Large intestine (tissue), 3 donors: ENCODE results near the gene JTB. TPM values are rescaled to one million over a fixed set of nuclear protein-coding genes. Genes with fewer than 3 reads are reported as not detected.

Experiments used
- DNase-seq, 2 donors: peaks; one replicate each; pipeline versions ENCODE4 v3.0.0 to v3.0.0-alpha.2; 2013
- H3K27ac ChIP-seq: one replicate; pipeline ENCODE4 v1.5.1; 2013; ENCODE audit warnings: low read length
- H3K27me3 ChIP-seq: 2 replicates; pipeline ENCODE4 v1.6.1; 2013; ENCODE audit warnings: low read length; ENCODE audit not compliant: control insufficient read depth, insufficient read depth
- H3K36me3 ChIP-seq: 2 replicates; pipeline ENCODE4 v1.6.1; 2013; ENCODE audit warnings: low read length; ENCODE audit not compliant: control insufficient read depth, insufficient read depth
- H3K4me1 ChIP-seq: one replicate; pipeline ENCODE4 v1.6.1; 2013; ENCODE audit warnings: low read length; ENCODE audit not compliant: control insufficient read depth, insufficient read depth
- H3K4me3 ChIP-seq: one replicate; pipeline ENCODE4 v1.5.1; 2013; ENCODE audit warnings: low read length
- H3K9me3 ChIP-seq: one replicate; pipeline ENCODE4 v1.6.1; 2013; ENCODE audit warnings: mild to moderate bottlenecking, low read depth, low read length, moderate library complexity; ENCODE audit not compliant: control insufficient read depth
- WGBS: methylation state at CpG from one replicate; pipeline ENCODE4 v1.1.5; 2013; ENCODE audit warnings: low lambda C conversion rate; ENCODE audit not compliant: insufficient coverage; 5-methylcytosine and 5-hydroxymethylcytosine counted together
- polyA plus RNA-seq: library from polyadenylated mRNA; unstranded; fragments of 120-200 nt; gene quantifications from one replicate; pipeline ENCODE4 v1.2.1, GENCODE V29; 2013

The JTB gene
- polyA plus RNA-seq, 1 donor, result 120 TPM

DNA sequence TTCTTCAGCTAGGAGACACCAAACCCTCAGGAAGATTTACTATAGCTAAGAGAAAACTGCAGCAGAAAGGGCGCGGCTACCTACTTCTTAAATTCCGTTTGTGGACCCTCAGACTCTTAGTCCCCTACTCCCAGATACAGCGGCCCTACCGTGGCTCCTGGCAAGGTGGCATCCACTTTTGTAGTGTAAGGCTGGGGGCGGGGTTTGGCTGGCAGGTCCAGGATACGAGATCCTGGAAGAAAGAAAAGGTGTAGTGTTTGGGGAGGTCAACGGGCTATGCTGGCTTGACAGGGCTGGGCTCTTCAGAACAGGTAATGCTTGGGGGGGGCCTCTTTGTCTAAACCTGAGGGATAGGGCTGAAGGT lies 9.5 kb downstream of the JTB start:
- Histone ChIP-seq H3K36me3 (peaks cover under 1% of the 10 kb centered on the region), H3K9me3 (no peaks in the 10 kb centered on the region), H3K27ac (peak overlapping the region; percentile 81), H3K4me3 (peak overlapping the region; percentile 54), H3K4me1 (no peaks in the 10 kb centered on the region), H3K27me3 (no peaks in the 10 kb centered on the region)
- no CpG with 5 or more reads among the region's 8 CpGs for WGBS
- DNase-seq, result no peak

DNA sequence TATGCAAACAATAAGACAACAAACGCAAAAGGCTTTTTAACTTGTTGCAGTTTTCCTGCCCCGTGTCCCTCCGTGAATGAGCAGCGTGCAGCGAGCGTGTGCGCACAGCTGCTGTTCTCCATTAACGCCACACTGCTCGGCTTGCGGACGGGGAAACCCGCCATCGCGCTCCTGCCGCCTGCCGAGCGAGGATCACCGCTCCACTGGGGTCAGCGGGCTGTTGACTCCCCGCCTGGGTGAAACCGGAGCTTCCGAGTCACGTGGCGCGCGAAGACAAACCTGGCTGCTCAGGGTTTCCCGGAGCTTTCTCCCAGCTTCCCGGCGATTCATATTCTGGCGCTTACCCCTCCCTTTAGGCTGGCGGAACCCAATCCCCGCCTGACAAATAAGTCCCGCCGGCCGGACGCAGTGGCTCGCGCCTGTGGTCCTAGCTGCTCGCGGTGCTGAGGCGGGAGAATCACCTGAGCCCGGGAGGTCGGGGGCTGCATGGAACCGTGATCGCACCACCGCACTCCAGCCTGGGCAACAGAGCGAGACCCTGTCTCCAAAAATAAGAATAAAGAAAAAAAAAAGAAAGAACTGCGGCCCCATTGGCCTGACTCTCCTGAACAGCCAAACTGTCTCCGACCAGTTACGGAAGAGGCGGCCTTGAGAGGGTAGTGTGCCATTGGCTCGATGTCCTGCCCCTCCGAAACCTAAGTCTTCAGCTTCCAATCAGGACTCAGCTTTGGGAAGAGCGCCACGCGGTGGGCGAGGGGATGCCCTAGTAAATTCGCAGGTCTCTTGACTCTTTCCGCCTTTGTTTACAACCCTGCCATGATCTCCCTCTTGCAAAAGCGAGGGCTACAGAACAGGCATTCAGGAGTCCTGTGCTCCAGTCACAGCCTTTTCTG lies 10.1 kb downstream of the JTB start, which contains the start of gene CREB3L4:
CREB3L4 (plus strand) TSS at position 796 of the 893 bp plus-strand sequence. CDS start 624 bp downstream, outside the sequence.
- peak; percentile 94 to 96 for DNase-seq
- Histone ChIP-seq H3K4me1 (peaks cover 4% of the 10 kb centered on the region), H3K36me3 (no peaks in the 10 kb centered on the region), H3K9me3 (no peaks in the 10 kb centered on the region), H3K27ac (peak within 1 kb of the TSS; percentile 81), H3K27me3 (no peaks in the 10 kb centered on the region), H3K4me3 (peak within 1 kb of the TSS; percentile 54)
- WGBS, result no CpG with 5 or more reads among the region's 60 CpGs

DNA sequence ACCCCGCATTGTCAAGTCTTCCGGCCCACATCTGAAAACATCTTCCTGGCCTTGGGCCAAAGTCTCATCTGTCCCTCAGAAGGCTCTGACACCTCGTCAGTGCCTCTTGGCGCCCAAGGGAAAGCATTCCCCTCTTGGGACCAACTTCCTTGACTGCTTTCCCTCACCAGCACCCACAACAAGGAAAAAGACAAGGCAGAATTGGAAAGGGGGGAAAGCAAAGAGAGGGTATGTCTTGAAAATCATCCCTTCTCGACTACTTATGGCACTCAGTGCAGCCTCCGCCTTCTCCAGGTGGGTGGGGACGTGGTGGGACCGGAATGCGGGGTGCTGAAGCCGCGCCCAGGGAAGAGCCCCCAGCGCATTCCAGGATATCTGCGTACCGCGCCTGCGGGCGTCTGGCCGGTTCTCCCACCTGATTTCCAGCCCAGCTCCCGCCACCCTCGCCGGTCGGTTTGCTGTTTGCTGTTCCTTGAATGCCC lies 13.6 kb downstream of the JTB start:
- no peaks in the 10 kb centered on the region for H3K9me3 ChIP-seq
- peak overlapping the region; percentile 96 for H3K27ac ChIP-seq
- H3K27me3 ChIP-seq, result no peaks in the 10 kb centered on the region
- peak; percentile 77 to 87 for DNase-seq
- H3K4me3 ChIP-seq, result peak overlapping the region; percentile 81
- no CpG with 5 or more reads among the region's 22 CpGs for WGBS
- peaks cover 18% of the 10 kb centered on the region for H3K36me3 ChIP-seq
- H3K4me1 ChIP-seq, result peaks cover 15% of the 10 kb centered on the region

GRCh38 chr1:153963030-153963849 lies 14.2 kb downstream of the JTB start, which contains the start of gene SLC39A1:
Gene SLC39A1, minus strand, starts transcription at chr1:153963537. Its CDS starts 822 bp downstream, at chr1:153962715.
- no peaks in the 10 kb centered on the region for H3K9me3 ChIP-seq
- WGBS, result no CpG with 5 or more reads among the region's 54 CpGs
- peak within 1 kb of the TSS; percentile 96 for H3K27ac ChIP-seq
- H3K36me3 ChIP-seq, result peaks cover 18% of the 10 kb centered on the region
- H3K4me3 ChIP-seq, result peak within 1 kb of the TSS; percentile 81
- peak; percentile 97 to 98 for DNase-seq
- peaks cover 17% of the 10 kb centered on the region for H3K4me1 ChIP-seq
- H3K27me3 ChIP-seq, result no peaks in the 10 kb centered on the region

GRCh38 chr1:153962088-153963029 lies 15.1 kb downstream of the JTB start:
- Histone ChIP-seq H3K4me1 (peaks cover 18% of the 10 kb centered on the region), H3K4me3 (peak overlapping the region; percentile 81), H3K27ac (peak overlapping the region; percentile 96), H3K36me3 (peaks cover 18% of the 10 kb centered on the region), H3K9me3 (no peaks in the 10 kb centered on the region), H3K27me3 (no peaks in the 10 kb centered on the region)
- no CpG with 5 or more reads among the region's 16 CpGs for WGBS
- DNase-seq, result peak in 1 of 2 donors; percentile 70

DNA sequence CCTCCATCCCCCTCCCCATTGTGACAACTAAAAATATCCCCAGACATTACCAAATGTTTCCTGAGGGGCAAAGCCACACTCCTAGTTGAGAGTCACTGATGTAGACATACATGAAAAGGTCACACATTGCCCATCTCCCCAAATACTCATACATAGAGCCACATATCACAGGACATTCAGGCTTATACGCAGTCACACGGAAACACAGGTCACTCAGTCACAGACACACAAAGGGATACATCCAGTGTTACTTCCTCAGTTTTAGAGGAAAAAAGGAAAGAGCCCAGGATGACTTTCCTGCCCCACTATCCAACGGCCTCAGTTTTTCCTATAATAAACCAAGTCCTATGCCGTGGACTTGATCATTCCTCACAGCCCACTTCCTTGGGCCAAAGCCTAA lies 16.1 kb downstream of the JTB start:
- H3K4me1 ChIP-seq, result peaks cover 27% of the 10 kb centered on the region
- DNase-seq, result no peak
- no peaks in the 10 kb centered on the region for H3K9me3 ChIP-seq
- H3K4me3 ChIP-seq, result peak overlapping the region; percentile 81
- H3K27ac ChIP-seq, result peak overlapping the region; percentile 96
- H3K27me3 ChIP-seq, result no peaks in the 10 kb centered on the region
- peaks cover 18% of the 10 kb centered on the region for H3K36me3 ChIP-seq
- 60% methylated on average over 1 of the region's 4 CpGs for WGBS

DNA sequence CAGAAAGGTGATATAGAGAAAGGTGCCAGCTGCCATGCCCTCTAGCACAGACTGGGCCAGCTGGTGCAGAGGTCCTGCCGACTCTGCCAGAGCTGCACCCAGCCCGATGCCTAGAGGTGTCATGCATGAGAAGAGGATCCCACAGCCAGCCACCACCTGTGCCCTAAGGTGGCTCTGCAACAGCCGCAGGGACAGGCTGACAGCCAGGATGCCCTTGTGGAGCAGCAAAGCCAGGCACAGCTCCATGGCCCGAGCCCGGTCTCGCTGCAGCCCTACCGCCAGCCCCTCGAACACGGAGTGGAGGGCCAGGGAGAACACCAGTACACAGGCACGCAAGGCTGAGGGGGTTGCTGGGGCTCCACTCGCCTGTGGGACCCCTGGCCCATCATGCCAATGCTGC lies 17.3 kb downstream of the JTB start:
- H3K27me3 ChIP-seq, result no peaks in the 10 kb centered on the region
- no peaks in the 10 kb centered on the region for H3K9me3 ChIP-seq
- WGBS, result no CpG with 5 or more reads among the region's 11 CpGs
- no peak overlapping the region for H3K27ac ChIP-seq
- H3K36me3 ChIP-seq, result peaks cover 18% of the 10 kb centered on the region
- H3K4me1 ChIP-seq, result peaks cover 31% of the 10 kb centered on the region
- no peak for DNase-seq
- H3K4me3 ChIP-seq, result no peak overlapping the region

- H3K27ac ChIP-seq, result no peak overlapping the region
- no peaks in the 10 kb centered on the region for H3K9me3 ChIP-seq
- H3K4me1 ChIP-seq, result peaks cover 32% of the 10 kb centered on the region
- no peak overlapping the region for H3K4me3 ChIP-seq
- no CpG with 5 or more reads among the region's 3 CpGs for WGBS
- H3K27me3 ChIP-seq, result no peaks in the 10 kb centered on the region
- H3K36me3 ChIP-seq, result peaks cover 23% of the 10 kb centered on the region
- DNase-seq, result no peak
Measured at GRCh38 chr1:153959454-153959853, 18.0 kb downstream of the JTB start.

DNA sequence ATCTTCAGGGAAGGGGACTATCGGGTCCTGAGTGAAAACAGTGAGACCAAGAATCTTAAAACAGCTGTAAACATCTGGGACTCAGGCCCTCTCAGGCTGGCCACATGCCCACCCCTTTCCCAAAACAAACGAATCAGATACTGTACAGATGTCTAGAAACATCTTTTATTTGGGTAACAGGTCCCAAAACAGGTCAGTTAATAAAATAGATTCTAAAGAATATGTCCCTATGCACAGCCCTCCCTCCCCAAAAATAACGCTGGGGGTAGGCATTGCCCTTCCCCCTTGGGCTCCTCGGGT lies 18.6 kb downstream of the JTB start:
- WGBS, result 0% methylated on average over 1 of the region's 4 CpGs
- Histone ChIP-seq H3K27ac (peak overlapping the region; percentile 14), H3K36me3 (peaks cover 28% of the 10 kb centered on the region), H3K4me1 (peaks cover 37% of the 10 kb centered on the region), H3K27me3 (no peaks in the 10 kb centered on the region), H3K9me3 (no peaks in the 10 kb centered on the region), H3K4me3 (peak overlapping the region; percentile 19)
- DNase-seq, result no peak
